NCI-H2196 treated with DMSO at 0.1 percent for 48 hours (cell line): Measurements from ENCODE around the gene EML6.
"Not testable (repeated sequence)": the region's sequence is repeated elsewhere in the genome, so short reads cannot be mapped to it uniquely, and the experiment has no call there.

ENCODE experiments used
- DNase-seq: peaks from one replicate; lab custom pipeline; 2025; ENCODE audit not compliant: unreplicated experiment; lab: John Stamatoyannopoulos, UW

The EML6 gene

DNA sequence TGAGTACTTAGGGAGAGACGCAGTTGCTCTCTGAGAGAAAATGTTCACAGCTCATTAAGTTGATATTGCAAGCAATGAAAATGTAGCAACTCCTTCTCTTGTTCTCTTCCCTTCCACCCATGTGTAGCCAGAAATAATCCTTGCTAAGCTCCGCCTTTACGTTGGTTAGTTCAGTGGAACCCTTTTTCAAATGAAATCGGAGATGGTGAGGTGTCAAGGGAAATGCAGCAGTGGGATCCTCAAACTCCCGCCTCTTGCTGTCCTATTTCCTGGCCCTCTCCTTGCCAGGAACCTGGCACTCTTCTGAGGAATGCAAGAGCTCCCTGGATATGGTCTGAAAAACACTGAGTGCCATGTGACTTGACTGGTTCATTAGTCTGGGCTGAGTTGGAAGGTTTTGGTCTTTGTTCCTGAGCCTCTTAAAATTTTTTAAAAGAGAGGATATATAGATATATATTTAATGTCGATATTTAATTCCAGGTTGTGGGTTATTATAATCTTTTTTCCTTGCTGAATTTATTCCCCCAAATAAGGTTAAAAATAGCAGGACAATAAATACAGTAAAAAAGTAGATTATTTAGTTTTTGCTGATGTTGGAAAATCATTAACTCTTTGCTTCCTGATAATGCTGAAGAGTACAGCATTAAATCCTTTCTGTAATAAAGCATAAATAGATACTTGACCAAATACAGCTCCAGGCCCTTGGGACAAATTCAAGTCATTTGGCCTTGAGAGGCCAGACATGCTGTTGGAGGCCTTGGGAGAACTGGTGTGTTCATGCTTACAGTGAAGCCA is 116.2 kb downstream of the EML6 start:
- no peak for DNase-seq

DNA sequence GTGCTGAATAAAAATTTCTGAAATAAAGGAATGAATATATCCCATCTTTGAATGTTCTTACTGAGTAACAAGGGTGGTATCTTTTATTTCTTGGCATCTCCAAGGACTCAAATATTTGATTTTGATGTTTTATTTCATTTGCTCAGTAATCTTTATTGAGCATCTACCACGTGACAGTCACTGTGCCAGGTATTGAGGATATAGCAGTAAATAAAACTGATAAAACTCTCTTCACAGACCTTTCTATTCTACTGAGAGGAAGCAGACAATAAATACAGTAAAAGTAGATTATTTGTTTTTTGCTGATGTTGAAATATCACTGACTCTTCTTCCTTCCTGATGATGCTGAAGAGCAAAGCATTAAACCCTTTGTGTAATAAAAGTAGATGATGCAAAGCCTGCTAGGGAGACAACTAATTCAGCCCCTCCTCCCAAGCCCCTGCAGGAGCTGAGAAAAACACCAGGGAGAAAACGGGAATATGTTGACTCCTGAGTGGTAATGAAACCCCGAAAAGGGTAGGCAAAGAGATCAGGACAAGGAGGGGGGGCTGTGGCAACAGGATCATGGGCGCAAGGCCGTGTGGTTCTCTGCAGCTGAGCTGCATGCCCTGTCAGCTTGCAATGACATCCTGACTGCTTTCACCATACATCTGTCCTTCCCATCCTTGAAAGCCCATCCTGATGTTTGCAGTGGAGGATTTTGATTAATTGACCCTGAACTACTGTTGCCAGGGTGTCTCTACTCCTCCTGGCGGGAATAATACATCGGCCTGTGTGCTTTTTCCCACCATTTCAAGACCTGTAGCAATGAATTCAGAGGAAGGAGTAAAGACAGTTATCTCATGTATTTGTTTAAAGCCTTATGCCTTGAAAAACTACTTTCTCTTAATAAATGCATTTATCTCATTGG is 117.4 kb downstream of the EML6 start:
- DNase-seq: no peak

DNA sequence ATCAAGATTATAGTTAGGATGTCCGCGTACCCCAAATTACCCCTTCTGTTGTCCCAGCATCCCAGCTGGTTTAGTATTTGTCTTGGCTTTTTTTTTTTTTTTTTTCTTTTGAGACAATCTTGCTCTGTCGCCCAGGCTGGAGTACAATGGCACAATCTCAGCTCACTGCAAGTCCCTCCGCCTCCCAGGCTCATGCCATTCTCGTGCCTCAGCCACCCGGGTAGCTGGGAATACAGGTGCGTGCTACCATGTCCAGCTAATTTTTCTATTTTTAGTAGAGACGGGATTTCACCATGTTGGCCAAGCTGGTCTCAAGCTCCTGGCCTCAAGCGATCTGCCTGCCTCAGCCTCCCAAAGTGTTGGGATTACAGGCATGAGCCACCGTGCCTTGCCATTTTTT is 118.0 kb downstream of the EML6 start:
- DNase-seq: not testable (repeated sequence)

DNA sequence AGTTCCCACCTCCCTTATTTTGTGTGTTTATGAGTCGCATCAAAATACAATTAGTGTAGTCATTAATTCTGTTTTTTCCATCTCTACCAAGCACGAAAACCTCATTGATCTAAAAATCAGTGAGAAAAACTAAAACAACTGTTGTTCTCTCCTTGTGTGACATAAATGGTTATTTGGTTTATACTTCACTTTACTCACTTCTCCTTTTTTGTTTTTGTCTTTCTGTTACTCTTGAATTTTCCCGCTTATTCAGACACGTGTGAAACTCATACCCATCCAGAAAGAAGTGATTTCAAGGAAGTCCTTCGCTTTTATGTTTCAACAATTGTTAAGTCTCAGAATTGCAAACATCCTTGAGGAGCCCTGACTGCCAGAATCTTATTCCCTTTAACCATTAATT is 121.6 kb downstream of the EML6 start:
- DNase-seq: no peak

DNA sequence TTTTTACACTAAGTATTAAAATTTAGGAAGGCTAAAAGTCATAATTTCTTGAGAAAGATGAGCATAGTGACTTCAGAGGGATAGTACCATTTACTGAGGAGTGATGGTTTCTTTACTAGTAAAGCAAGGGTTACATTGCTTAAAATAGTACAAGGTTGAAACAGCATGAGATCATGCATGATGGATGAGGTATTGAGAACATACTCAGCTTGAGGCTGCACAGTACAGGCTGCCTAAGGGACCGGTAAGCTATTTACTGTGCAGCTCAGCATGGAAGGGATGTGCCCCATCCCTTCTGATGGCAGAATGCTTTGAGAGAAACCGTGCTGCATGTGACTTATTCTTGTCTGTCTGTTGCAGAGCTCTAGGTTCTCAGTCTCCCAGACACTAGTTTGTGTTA is 122.1 kb downstream of the EML6 start:
- no peak for DNase-seq

DNA sequence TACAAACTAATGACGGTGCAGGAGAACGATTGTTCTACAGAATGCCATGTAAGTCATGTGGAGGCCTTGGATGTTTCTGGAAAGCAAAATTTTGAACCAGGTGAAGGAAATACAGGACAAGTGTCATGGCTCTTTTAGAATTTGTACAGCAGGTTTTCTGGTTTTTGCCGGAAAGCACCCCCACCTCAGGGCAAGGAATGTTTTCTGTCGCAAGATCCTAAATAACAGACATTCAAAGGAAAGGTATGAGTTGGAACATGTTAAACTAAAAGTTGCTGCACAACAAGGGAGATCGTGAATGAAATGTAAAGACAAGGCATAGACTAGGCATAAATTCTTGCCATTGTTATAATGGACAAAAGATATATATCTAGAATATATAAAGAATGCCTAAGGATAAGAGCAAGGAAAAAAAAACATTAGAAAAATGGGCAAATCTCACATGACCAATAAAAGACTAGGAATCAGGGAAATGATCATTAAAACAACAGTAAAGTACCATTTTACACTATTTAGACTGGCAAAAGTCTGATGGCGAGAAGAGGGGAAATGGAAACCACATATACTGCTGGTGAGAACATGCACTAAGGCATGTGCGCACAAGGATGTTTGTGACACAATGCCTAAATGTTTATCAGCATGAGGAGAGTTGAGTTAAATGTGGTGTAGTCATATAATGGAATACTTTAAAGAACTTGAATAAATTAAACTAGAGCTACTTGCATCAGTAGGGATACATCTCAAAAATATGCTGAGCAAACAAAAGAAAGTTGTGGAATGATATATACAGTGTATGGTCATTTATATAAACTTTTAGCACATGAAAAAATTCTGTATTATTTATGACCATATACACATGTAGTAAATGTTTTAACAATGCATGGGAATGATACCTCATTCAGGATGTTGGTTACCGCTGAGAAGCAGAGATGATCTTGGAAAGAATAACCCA is 127.0 kb downstream of the EML6 start:
- DNase-seq: no peak

DNA sequence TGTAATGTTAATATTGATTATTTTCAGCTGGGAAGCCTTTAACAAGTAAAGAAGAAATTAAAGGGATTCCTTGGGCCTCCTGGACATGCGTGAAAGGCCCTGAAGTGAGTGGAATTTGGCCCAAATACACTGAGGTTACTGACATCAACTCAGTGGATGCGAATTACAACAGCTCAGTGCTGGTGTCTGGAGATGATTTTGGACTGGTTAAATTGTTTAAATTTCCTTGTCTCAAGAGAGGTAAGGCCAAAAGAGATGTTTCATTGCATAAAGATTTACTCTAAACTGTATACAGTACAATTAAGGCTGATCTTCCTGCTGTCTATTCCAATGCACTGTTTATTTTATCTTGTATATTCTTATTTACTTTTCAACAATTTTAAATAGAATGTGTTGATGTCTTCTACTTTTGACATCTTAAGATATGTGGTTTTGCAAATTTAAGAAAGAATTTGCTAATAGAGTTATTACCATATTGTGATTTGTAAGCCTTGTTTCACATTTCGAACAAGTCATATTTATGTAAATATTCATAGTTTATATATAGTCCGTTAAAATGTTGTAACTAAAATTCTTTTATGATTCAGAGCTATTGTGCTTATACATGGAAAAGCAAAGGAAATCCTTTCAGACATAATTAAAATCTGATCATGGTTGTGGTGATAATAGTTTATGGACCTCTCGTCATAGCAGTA is 130.3 kb downstream of the EML6 start:
- DNase-seq: no peak

DNA sequence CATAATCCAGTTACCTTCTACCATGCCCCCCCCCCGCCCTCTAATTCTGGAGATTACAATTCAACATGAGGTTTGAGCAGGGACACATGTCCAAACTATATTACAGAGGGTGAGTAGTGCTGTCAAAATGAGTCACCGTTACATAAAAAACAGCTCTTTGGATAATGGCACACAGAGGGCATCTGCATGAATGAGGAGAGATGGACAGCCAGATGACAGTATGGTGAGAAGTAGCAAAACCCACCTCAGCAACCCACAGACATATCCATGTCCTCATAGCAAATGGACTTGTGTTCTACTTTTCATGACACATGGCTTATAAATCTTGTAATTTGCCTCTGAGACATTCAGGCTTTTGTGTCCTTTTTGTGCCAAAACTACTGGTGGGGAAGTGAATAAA is 132.0 kb downstream of the EML6 start:
- DNase-seq: no peak

DNA sequence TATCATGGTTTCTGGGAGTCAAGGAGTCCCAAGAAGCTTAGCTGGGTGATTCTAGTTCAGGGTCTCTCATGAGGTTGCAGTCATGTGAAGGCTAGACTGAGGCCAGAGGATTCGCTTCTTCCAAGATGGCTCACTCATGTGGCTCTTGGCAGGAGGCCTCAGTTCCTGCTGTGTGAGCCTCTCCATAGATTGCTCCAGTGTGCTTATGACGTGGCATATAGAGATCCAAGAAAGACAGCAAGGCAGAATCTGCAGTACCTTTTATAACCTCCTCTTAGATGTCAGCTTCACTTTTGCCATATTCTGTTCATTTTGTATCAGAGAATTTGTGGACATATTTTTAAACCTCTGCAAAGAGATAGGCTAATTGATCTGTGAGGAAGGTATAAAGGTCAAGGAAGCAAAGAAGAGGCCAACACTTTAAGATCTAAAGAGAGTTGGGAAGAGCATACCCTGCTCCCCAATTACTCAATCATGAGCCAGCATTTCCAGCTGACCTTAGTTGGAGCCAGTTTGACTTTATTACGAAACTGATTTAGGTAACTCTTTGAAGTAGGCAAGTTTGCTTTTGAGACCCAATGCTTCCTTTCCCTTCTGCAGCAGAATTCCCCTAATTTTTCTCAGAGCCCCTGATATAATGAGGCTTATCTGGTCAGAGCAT is 134.7 kb downstream of the EML6 start:
- no peak for DNase-seq

DNA sequence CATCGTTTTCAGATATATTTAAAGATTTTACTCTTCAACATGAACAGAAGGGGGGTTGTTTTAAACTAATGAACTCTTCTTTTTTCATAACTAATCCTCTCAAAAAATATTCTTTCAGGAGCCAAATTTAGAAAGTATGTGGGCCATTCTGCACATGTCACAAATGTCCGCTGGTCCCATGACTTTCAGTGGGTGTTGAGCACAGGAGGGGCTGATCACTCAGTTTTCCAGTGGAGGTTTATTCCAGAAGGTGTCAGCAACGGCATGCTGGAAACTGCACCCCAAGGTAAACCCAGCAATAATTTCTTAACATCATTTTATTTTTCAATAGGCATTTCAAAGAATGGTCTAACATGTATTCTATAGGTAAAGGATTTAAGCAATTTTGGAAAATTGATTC is 136.0 kb downstream of the EML6 start:
- DNase-seq: no peak

DNA sequence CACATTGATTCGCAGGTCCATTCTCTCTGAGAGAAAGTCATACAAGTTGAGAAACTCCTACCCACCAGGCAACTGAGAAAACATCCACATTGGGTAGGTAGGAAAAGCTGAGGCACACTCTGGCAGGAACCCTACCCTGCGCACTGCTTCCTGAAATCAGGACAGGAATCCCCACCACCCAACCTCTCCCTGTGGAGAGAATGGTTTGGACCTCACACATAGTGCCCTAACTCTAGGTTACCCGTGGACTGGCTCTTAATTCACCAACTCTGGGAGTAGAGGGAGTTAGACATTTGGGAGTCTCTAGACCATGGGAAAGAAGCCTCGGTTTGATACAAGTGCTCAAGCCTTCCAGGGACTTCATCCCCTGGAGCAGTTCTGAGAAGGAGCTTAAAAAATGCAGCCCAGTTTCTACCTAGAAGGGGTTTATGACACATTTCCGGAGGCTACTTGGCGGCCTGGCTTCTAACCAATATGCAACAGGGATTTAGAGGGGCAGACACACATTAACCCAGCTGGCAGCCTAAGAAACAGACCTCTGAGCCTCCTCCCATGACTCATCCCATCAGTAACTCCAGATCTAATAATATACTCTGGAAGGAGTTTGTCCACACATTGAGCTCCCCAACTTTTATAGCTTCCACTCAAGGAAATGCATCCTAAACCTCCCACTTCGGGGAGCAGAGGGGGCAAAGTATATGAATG is 136.7 kb downstream of the EML6 start:
- DNase-seq: no peak

DNA sequence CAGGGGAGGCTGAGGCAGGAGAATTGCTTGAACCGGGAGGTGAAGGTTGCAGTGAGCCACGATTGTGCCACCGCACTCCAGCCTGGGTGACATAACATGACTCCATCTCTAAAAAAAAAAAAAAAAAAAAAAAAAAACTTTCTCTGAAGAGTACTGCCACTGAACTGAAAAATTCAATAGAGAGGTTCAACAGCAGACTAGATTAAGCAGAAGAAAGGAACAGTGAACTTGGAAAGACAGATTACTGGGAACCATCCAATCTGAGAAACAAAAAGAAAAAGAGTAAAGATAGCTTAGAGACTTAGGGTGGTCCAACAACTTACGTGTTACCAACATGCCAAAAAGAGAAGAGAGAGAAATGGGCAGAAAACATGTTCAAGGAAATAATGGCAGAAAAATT is 138.8 kb downstream of the EML6 start:
- DNase-seq: no peak

DNA sequence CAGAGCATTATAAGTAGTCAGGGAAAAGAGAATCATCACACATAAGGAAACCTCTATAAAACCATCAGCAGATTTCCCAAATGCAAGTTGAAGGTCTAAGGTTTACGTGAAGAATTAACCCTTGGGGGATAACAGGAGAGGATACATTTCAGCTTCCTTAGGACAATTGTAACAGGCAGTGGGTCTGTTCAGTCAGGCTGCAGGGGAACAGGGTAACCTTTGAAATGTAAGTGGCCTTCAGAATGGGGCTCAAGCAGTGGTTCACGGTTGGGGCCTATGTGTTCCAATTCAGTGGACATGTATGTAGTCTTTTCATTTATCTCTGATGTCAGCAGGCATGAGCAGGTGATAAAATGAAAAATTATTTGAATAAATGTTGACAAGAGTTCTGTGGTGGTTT is 139.3 kb downstream of the EML6 start:
- no peak for DNase-seq

DNA sequence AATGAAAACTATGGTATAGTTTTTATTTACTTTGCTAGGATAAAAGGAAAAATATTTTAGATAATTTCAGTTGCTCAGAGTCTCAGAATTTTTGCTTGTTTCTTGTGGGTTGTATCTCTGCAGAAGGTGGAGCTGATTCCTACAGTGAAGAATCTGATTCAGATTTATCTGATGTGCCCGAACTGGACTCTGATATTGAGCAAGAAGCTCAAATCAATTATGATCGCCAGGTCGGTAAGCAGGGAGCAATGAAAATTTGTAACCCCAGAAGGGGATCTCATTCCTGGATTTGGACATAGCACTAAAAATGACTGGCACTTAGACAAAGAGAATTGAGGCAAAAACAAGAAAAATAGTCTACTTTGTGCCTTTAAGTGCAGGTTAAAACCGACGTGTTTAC is 140.2 kb downstream of the EML6 start:
- no peak for DNase-seq

DNA sequence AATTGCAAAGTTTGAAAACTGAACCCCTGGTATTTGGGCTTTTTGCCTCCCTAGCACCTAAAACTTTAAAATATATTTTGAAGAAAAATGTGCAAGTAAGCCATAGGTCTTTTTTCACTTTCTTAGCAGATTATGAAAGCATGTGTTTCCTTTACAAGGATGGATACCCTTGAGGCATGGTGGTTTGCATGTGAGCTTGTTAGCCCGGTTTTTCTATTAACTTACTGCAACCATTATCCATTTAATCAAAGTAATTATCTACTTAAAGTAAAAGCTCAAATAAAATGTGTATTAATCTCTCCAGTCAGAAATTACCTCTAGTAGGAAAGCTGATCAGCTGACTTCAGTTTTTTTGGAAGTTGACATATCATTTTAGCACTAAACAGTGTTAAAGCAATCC is 140.6 kb downstream of the EML6 start:
- DNase-seq: no peak

DNA sequence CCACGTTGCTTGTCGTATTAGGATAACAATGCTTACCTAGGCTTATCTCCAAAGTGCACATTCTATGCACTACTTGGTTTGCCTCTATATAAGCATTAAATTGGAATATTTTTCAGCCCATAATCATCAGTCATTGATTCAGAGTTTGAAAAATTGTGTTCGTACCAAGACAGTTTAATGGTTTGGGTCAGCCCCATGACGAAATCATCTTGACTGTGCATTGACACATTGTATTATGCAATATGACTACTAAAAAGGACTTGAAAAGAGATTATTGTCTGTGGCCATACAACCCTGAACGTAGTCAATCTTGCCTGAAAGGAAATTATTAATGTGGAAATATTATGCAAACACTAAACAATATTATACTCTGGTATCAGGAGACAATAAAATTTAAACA is 141.3 kb downstream of the EML6 start:
- DNase-seq: no peak

DNA sequence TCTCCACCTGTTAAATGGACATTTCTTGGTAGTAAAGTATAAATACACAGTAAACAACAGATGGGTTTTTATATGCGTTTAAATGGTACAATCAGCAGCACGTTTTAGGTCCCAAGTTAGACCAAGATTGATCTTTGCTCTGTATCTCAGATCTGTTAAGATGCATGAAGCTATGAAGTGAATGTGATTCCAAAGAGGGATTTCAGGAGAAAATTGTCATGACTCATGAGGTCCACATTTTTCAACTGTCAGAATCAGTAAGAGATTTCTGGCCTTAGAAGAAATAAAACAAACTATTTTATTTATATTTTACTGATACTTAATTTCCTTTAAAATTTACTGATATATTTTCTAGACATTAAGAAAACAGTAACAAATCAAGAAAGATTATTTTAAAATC is 142.7 kb downstream of the EML6 start:
- no peak for DNase-seq

DNA sequence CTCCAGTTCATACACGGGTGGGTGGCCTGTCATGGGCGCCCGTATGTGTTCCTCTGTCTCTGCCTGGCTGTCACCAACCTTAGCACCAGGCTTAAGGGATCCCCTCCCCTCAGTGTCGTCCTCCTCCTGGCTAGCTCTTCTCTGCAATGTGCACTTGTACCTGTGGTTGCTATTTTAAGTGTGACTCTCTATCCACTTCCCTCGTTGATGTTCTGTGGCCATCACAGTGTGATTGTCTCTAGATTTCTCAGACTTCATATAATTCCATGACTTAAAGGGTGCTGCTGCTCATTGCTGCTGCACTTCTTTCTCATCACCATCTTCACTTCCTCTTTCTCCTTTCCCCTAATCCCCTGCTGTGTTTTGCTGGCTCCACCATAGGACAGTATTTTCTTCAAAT is 143.4 kb downstream of the EML6 start:
- DNase-seq: no peak

DNA sequence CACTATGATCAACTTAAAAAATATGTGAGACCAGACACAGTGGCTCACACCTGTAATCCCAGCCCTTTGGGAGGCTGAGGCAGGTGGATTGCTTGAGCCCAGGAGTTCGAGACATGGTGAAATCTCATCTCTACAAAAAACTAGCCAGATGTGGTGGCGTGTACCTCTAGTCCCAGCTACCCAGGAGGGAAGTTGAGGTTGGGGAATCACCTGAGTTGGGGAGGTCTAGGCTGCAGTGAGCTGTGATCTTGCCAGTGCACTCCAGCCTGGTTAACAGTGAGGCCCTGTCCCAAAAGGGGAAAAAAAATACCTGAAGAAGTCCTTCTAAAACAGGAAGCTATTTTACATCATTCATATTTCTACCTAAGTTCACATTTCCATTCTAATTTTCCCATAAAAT is 144.0 kb downstream of the EML6 start:
- no peak for DNase-seq
